ENCODE results near the gene TTBK2.
A peak's percentile ranks its signal among the peaks of the same experiment; 100 is the strongest.

TTBK2 gene

GRCh38 chr15:42750306-42750705, 170.3 kb downstream of the TTBK2 start:
- DNase-seq, result no peak

- no peak for DNase-seq
These were observed 171.3 kb downstream of the TTBK2 start for GRCh38 chr15:42749266-42749665.

GRCh38 chr15:42744195-42744594, 176.4 kb downstream of the TTBK2 start:
- DNase-seq, result no peak

GRCh38 chr15:42742149-42742548, 178.4 kb downstream of the TTBK2 start:
- DNase-seq, result no peak

GRCh38 chr15:42741710-42742109, 178.9 kb downstream of the TTBK2 start:
- no peak for DNase-seq

DNA sequence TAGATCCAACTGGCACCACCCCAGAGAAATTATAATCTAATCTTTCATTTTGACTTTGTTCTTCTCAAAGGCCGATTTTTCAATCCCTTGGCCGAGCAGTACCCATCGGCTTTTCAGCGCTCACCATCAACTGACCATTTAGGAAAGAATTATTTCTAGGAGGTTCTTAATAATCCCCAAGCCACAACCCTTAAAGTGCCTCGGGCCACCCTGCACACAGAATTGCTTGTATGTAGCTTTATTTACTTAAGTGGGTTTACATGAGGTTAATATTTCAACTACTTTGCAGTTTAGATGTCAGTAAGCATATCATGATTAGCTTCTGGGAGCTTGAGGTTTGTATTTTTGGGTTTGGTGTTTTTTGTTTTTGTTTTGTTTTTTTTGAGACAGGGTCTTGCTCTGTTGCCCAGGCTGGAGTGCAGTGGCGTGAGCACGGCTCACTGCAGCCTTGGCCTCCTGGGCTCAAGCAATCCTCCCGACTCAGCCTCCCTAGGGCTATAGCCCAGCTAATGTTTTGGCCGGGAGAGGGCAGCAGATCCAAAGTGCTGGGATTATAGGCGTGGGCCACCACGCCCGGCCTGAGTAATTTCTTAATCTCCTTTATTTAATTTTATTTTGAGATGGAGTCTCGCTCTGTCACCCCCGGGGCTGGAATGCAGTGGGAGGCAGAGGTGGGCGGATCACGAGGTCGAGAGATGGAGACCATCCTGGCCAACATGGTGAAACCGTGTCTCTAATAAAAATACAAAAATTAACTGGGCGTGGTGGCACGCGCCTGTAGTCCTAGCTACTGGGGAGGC, 182.8 kb downstream of the TTBK2 start:
- no peak for DNase-seq

- DNase-seq, result peak; percentile 94 to 95
These were observed 183.6 kb downstream of the TTBK2 start, which contains the start of gene CDAN1 for GRCh38 chr15:42736793-42737528. TSS of gene CDAN1 (minus strand) at chr15:42737128. CDS start at chr15:42737102, 26 bp downstream.

DNA sequence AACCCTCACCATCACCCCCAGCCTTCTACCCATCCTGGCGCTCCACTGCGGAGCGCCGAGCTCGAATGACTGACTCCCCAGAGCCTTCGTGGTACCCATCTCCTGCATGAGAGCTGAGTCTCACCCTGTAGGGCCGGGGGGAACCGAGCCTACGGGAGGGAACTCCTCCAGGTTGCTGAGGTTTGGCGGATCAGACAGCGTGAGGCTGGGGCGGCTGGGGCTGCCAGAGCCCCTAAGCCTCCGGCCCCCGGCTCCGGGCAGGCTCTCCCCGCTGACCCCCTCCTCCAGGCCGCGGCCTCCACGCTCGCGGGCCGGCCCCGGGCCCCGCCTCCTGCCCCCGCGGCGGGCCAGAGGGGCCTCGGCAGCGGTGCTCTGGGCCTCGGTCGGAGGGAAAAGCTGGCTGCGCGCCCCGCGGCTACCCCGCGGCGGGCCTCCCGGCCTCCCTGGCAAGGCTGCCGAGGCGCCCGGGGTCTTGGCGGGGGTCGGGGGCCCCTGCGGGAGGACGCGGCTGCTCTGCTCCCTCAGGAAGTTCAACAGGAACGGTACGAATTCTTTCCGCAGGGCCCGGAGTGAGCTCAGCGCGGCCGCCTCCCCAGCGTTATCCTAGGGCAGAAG, 184.3 kb downstream of the TTBK2 start:
- peak; percentile 16 to 19 for DNase-seq

GRCh38 chr15:42735382-42736165, 185.0 kb downstream of the TTBK2 start:
- no peak for DNase-seq

DNA sequence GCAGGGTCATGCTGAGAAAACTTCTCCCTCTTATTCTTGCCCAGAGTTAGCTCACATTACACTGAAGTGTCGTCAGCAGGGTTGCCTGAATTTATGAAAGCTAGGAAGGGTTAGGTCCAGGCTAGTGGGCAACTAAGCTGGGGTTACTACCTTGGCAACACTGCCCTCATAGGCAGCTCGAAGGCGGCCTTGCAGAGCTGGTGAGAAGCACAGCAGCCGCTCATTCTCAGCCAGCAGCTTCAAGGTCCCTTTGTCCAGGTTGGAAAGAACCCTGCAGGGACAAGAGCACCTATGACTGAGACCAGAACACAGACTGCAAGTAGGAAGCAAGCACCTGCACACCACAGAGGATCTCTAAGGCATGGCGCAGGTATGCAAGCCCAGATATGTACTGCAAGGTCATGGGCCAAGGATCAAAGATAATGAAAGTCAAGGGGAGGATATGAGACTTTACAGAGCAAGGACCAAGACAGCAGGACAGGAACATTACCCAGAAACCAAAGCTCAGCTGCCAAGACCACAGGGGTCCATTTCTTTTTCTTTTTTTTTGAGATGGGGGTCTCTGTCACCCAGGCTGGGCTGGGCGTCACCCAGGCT, 186.4 kb downstream of the TTBK2 start:
- no peak for DNase-seq

GRCh38 chr15:42733027-42733426, 187.6 kb downstream of the TTBK2 start:
- no peak for DNase-seq

- DNase-seq, result no peak
These were observed 188.3 kb downstream of the TTBK2 start for GRCh38 chr15:42732095-42732827.

GRCh38 chr15:42731461-42731860, 189.1 kb downstream of the TTBK2 start:
- no peak for DNase-seq

DNA sequence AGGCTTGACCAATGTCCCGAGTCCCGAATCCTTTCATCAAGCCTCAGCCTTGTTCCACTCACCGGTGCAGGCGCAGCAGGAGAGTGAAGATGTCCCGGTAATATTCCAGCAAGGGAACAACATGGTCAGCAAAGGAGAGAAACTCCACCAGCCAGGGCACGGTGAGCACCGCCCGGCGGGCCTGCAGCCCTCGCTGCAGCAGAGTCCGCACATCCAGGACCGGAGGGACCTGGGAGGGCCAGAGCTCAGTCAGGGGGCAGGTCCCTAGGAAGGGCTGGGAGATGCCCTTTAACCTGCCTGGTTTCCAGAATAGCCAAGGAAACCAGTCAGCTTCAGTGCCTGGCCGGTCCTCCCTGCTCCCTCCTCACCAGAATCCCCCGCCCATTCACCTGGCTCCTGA, 190.0 kb downstream of the TTBK2 start:
- DNase-seq, result no peak

DNA sequence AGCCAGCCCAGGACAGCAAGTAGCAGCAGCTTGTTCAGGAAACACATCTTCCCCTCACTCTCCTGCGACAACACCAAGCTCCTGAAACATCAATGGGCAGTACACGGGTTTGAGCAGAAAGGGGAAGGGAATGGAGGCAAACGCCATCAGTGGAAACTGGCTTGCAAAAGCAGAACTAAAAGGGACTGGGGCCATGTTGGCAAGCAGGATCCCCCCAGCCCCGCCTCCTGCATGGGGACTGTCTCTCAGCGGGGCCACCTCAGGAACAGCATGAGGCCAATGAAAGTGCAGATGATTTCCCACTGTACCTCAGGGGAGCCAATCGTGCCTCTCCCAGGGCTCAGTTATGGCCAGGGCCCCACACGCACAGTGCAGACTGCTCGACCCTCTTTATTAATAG, 190.4 kb downstream of the TTBK2 start:
- no peak for DNase-seq

DNA sequence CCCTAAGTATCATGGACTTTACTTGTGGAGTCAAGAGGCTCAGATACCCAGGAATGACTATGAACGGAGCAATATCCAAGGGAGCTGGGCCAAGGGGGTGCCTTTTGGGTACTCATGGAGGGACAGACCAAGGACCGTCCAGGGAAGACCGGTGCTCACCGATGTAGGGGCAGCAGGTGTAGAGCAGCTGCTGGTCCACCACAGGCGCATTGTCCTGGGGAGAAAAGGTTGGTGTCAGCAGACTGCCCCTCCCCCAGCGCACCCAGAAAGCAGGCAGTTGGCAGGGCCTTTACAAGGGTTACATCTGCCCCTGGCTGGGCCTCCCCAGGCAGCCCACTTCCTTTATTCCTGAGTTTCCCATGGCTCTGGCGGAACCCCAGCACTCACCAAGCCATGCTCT, 191.2 kb downstream of the TTBK2 start:
- no peak for DNase-seq

- no peak for DNase-seq
These were observed 191.6 kb downstream of the TTBK2 start for GRCh38 chr15:42728972-42729371.

DNA sequence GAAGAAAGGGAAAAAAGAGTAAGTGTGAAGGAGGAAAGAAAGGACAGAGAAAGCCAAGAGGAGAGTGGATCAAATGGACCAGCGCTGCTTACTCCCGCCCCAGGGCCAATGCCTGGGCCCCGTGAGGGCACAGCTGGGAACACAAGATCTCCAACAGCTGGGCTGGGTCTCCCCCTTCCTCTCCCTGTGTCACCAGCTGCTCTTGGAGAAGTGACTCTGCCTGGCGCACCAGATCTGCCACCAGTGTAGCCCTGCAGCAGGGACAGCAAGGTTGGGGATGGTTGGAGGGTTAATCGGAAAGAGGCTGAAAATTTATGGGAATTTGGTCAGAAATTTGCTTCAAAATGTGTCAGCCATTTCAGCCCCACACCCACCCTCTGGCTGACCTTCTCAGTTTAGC, 192.0 kb downstream of the TTBK2 start:
- DNase-seq, result no peak

DNA sequence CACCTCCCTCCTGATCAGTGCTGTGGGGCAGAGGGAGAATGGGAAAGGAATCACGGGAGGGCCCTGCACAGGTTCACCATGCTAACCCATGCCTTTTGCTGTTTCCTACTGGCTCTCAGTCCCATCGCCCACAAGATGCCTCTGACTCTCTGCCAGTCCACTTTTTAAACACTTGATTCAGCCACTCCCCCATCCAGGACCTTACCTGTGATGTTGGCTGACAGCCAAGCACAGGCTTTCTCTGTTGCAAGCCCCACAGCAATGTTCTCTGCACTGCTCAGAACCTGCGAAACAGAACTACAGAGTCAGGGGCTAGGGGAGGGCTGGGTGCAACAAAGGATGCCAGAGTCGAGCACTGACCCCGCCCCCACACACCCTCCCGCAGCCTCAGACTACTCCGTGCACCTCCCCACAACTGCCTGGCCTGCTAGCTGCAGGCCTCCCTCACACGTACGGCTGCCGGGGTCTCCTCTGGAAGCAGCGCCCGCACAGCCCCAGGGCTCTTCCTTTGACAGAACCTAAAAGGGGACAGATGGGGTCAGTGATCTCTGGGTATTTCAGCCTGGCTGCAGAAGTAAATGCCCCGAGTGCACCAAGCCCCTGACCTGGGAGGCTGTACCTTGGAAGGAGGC, 192.7 kb downstream of the TTBK2 start:
- DNase-seq, result no peak

DNA sequence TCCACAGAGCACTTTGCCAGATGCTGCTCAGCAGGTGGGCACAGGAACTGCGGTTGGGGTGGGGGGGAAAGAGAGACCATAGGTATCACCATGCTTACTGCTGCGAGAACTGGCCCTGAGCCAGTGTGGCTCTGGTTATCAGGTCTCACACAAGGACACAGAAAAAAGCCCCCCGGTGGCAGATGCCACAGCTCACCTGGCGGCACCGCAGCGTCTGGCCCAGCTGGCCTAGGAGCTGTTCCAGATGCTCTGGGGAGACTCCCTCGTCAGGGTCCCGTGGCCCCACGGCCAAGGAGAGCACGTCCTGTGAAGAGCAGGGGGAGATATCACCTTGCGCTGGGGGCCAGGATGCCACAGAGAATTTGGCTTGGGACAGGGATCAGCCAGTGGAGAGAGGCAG, 194.5 kb downstream of the TTBK2 start:
- no peak for DNase-seq

GRCh38 chr15:42725331-42725903, 195.2 kb downstream of the TTBK2 start:
- no peak for DNase-seq
